Activated CD4-positive, alpha-beta T cell treated with anti-CD3 and anti-CD28 coated beads for 36 hours (primary cell): ENCODE measurements around the gene LMX1A. TPM values are rescaled to one million over a fixed set of nuclear protein-coding genes. Genes with fewer than 3 reads are reported as not detected.

Source experiments
- ATAC-seq: fragments of 200-7000 bp; cut with Tn5 transposase; one replicate; pipeline ENCODE4 v1.10.0; 2021; ENCODE audit warnings: mild to moderate bottlenecking, moderate library complexity
- CTCF ChIA-PET: fragments of 350-600 bp; sonication (Branson Sonifier 250); formaldehyde crosslinking; loops from one replicate; lab custom pipeline; 2021; ENCODE audit warnings: antibody characterized with exemption; lab: Charles Lee
- POLR2A ChIA-PET: fragments of 350-600 bp; sonication (Branson Sonifier 250); formaldehyde crosslinking; loops from one replicate; lab custom pipeline; 2021; ENCODE audit warnings: antibody characterized with exemption, inconsistent platforms; lab: Charles Lee
- DNase-seq: peaks from one replicate; pipeline ENCODE4 v3.0.0-alpha.2; 2020
- H3K27ac Mint-ChIP-seq: one replicate; pipeline ENCODE4 v1.8.0; 2021; ENCODE audit warnings: mixed read lengths
- H3K27me3 Mint-ChIP-seq: one replicate; pipeline ENCODE4 v1.8.0; 2021; ENCODE audit warnings: mixed read lengths
- H3K36me3 Mint-ChIP-seq: one replicate; pipeline ENCODE4 v1.8.0; 2021; ENCODE audit warnings: low read depth, mixed read lengths
- H3K4me1 Mint-ChIP-seq: one replicate; pipeline ENCODE4 v1.8.0; 2021; ENCODE audit warnings: mixed read lengths
- H3K4me3 Mint-ChIP-seq: one replicate; pipeline ENCODE4 v1.8.0; 2021; ENCODE audit warnings: mild to moderate bottlenecking, moderate library complexity, mixed read lengths
- H3K9me3 Mint-ChIP-seq: one replicate; pipeline ENCODE4 v1.8.0; 2021; ENCODE audit warnings: low read depth, mixed read lengths
- intact Hi-C, 2 experiments: fragments of 100-400 bp; cut with DNase I in 1 of 2; cut with micrococcal nuclease in 1 of 2; formaldehyde crosslinking; loops; one replicate each; pipeline versions ENCODE4 v1.14.2 to v1.15.1; 2022 to 2024; cut with DNase I, micrococcal nuclease
- total RNA-seq, 2 experiments: library from RNA; stranded (reverse); gene quantifications; one replicate each; pipeline ENCODE4 v1.2.3, GENCODE V29; 2021

Gene LMX1A
- total RNA-seq, 2 experiments from 2014 or later = not detected

DNA sequence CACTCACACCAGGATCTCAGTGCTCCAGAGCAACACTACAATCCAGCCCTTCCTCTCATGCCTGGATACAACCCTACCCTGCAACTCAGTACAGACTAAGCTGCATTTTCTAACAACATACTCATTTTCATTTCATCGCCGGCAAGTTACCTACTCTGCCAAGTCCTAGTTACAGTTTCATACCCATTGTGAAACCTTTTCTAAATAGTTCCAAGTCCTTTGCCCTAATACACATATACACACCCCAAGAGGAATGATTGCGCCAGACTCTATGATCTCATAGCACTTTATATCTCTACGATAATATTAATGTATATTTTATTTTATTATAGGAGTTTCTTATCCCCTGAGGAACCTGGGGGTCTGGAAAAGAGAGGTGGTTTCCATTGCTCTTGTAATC lies 122.4 kb downstream of the LMX1A start:
- ChIA-PET POLR2A (no interaction called here), CTCF (no interaction called here)
- H3K27ac Mint-ChIP-seq = no peak overlapping the region
- no peak overlapping the region for H3K4me3 Mint-ChIP-seq
- peaks cover 6% of the 10 kb centered on the region for H3K4me1 Mint-ChIP-seq
- no peaks in the 10 kb centered on the region for H3K36me3 Mint-ChIP-seq
- peaks cover 40% of the 10 kb centered on the region for H3K27me3 Mint-ChIP-seq
- ATAC-seq (no peak), DNase-seq (no peak)
- H3K9me3 Mint-ChIP-seq = no peaks in the 10 kb centered on the region
- intact Hi-C loops = loop anchor here in 1 of 2 experiments (10.0 kb wide), 2 partner anchors 89 to 121 kb away; partner anchors contain the start of gene LMX1A

DNA sequence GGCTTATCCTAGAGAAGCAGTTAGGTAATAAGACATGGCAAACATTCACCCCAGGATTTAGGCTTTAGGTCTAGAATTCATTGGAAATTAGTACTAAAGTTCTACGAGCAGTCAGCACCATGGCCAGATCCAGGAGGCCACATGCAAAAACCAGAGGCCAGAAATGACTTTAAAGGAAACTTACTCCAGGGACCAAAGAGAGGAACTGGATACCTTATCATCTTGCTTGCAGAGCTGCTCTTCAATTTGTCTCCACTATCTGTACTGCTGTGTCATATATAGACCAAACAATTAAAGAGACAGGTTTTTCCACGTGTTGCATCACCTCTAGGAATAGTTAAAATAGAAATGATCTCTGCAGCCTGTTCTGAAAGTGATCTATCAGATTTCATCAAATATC lies 127.8 kb downstream of the LMX1A start:
- no peak overlapping the region for H3K27ac Mint-ChIP-seq
- no peaks in the 10 kb centered on the region for H3K9me3 Mint-ChIP-seq
- no peak for DNase-seq
- intact Hi-C loops = no loop called here
- ATAC-seq = no peak
- H3K4me1 Mint-ChIP-seq = no peaks in the 10 kb centered on the region
- ChIA-PET POLR2A (no interaction called here), CTCF (no interaction called here)
- peaks cover 4% of the 10 kb centered on the region for H3K27me3 Mint-ChIP-seq
- H3K4me3 Mint-ChIP-seq = no peak overlapping the region
- no peaks in the 10 kb centered on the region for H3K36me3 Mint-ChIP-seq

DNA sequence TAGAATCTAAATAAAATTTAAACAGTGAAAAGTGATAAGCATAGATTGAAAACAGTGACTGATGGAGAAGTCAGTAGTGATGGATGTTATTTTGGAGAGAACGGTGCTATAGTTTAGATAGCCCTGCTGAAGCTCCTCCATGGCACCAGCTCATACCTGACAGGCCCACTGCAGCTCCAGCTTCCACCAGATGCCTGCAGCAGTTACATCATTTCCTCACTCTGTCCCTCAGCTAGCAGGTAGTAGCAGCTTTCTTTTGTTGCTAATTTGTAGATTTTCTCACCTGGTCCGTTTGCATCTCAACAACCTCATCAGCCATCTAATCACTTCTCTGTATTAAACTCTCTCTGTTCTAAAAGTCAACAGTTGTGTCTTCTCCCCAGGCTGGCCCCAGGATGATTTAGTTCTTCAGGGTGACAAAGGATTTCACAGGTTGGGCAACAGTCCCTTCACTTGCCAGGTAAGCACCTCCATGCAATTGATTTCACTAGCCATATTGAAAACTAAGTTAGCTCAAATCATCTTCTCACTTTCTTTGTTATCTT lies 128.3 kb downstream of the LMX1A start:
- ChIA-PET CTCF (interaction anchor here (0.6 kb wide), 1 partner anchor 49 kb away, joined by 3 read pairs; no protein-coding TSS in a partner anchor), POLR2A (no interaction called here)

DNA sequence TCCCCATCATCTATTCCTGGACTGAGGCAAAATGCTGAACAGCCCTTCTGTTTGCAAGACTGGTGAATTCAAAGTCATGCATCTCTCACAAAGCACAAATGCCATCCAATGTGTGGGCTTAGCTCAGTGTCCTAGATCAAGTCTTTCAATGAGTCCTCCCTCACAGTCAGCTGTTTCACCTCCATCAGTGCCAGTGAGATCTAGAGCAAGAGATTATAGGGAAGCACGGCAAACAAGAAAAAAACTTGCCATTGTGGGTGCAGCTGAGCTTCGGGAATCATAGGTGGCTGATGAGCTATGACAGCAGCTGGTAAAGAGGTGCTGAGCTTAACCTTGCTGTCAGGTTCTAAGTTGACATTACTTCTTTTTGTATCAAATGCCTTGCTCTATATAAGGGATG lies 130.2 kb downstream of the LMX1A start:
- ChIA-PET POLR2A (no interaction called here), CTCF (no interaction called here)
- peaks cover 2% of the 10 kb centered on the region for H3K27me3 Mint-ChIP-seq
- no peaks in the 10 kb centered on the region for H3K4me1 Mint-ChIP-seq
- DNase-seq = no peak
- H3K36me3 Mint-ChIP-seq = no peaks in the 10 kb centered on the region
- H3K4me3 Mint-ChIP-seq = no peak overlapping the region
- intact Hi-C loops = no loop called here
- no peaks in the 10 kb centered on the region for H3K9me3 Mint-ChIP-seq
- ATAC-seq = no peak
- H3K27ac Mint-ChIP-seq = no peak overlapping the region

More for the DNA sequence above, 128.3 kb downstream of the LMX1A start:
- Mint-ChIP-seq H3K36me3 (no peaks in the 10 kb centered on the region), H3K27ac (no peak overlapping the region), H3K27me3 (no peaks in the 10 kb centered on the region), H3K9me3 (no peaks in the 10 kb centered on the region), H3K4me3 (no peak overlapping the region), H3K4me1 (no peaks in the 10 kb centered on the region)
- intact Hi-C loops = no loop called here
- ATAC-seq (no peak), DNase-seq (no peak)

DNA sequence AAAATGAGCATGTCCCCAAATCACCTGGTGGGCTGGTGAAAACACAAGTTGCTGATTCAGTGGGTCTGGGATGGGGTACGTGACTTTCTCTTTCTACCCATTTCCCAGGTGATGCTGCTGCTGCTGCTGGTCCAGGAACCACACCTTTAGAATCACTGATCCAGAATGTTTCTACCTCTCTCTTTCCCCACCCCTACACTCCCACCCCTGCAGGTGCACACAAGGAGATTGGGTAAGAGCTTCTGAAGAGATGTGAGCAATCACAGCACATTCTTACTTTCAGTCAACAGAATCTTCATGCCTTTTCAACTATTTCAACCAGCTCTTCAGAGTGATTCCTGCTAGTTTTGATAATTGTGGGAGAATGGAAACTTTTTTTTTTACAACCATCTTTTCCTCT lies 130.9 kb downstream of the LMX1A start:
- Mint-ChIP-seq H3K27ac (no peak overlapping the region), H3K4me3 (no peak overlapping the region), H3K27me3 (peaks cover 2% of the 10 kb centered on the region), H3K36me3 (no peaks in the 10 kb centered on the region), H3K9me3 (no peaks in the 10 kb centered on the region), H3K4me1 (no peaks in the 10 kb centered on the region)
- intact Hi-C loops = no loop called here
- DNase-seq (no peak), ATAC-seq (no peak)
- CTCF ChIA-PET = no interaction called here
- POLR2A ChIA-PET = no interaction called here

DNA sequence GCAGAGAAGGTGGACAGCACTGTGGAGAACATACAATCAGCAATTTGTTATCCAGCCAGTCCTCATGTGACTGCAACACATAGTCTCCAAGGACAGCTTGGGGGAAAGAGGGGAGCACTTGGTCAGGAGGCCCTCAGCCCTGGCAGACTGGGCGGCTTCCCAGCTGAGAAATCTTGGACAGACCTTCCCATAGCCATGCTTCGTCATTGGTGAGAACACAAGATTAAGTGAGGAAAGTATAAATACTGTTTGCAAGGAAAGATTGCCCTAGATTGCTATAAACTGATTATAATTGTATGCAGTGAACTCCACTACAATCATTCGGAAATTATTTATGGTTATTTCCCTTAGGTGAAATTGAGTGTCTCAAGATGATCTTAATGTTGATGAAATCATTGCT lies 131.5 kb downstream of the LMX1A start:
- ChIA-PET POLR2A (no interaction called here), CTCF (no interaction called here)
- H3K9me3 Mint-ChIP-seq = no peaks in the 10 kb centered on the region
- H3K27me3 Mint-ChIP-seq = peaks cover 6% of the 10 kb centered on the region
- ATAC-seq (no peak), DNase-seq (no peak)
- H3K4me1 Mint-ChIP-seq = no peaks in the 10 kb centered on the region
- H3K27ac Mint-ChIP-seq = no peak overlapping the region
- H3K4me3 Mint-ChIP-seq = no peak overlapping the region
- no peaks in the 10 kb centered on the region for H3K36me3 Mint-ChIP-seq
- intact Hi-C loops = no loop called here

DNA sequence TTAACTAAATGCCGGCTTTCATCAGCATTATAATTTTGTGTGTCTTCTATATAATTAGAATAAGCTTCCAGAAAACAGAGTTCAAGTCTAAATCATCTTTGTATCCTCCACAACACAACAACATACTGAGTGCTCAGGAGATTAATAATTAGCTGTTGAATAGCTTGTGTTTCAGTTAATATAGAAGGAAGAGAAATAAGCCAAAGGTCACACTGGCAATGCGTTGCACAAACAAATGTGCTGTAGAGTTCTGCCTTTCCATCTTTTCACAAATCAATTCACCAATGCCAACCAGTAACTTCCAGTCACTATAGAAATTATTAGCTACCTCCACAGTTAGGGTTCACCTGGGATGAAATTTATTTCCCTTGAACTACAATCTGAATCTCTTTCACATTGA lies 132.0 kb downstream of the LMX1A start:
- Mint-ChIP-seq H3K27ac (no peak overlapping the region), H3K36me3 (no peaks in the 10 kb centered on the region), H3K4me1 (no peaks in the 10 kb centered on the region), H3K4me3 (no peak overlapping the region), H3K9me3 (no peaks in the 10 kb centered on the region), H3K27me3 (peaks cover 9% of the 10 kb centered on the region)
- ATAC-seq (no peak), DNase-seq (no peak)
- POLR2A ChIA-PET = no interaction called here
- intact Hi-C loops = no loop called here
- CTCF ChIA-PET = no interaction called here

DNA sequence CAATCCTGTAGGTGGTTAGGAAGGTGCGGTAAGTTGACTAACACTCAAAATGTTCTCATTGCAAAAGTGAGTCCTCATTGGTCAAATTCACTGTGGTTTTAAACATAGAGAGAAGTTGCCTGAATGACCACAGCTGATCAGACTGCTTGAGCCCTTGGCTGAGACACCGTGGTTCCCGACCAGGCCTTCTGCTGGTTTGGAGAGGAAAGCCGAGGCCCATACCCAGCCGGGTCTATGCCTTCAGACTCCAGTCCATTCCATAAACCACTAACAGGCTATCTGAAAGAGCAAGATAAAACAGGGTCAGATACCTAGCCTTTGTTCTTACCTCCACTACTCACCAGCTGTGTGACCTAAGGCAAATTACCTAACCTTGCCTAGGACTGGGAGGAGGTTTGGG lies 133.9 kb downstream of the LMX1A start:
- Mint-ChIP-seq H3K36me3 (no peaks in the 10 kb centered on the region), H3K9me3 (no peaks in the 10 kb centered on the region), H3K4me3 (no peak overlapping the region), H3K4me1 (no peaks in the 10 kb centered on the region), H3K27me3 (peaks cover 13% of the 10 kb centered on the region), H3K27ac (no peak overlapping the region)
- intact Hi-C loops = no loop called here
- POLR2A ChIA-PET = no interaction called here
- DNase-seq (no peak), ATAC-seq (no peak)
- CTCF ChIA-PET = no interaction called here

DNA sequence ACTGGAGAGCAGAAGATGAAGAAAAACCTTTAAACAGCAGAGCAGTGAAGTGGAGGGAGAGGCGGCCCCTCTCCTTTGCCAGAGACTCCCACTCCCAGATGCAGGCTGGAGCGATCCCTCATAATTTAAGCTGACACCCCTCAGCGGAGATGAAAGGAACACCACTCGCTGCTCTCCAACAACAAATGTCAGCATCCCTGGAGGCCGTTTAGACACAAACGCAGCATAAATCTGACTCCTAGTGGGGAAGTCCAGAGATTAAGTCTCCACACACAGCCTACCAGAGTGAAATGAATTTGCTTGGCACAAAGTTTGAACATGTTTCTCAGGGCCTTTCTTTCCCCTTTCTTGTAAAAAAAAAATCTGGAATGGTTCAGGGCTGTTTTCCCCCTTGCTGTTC lies 137.8 kb downstream of the LMX1A start:
- ATAC-seq (no peak), DNase-seq (no peak)
- H3K27ac Mint-ChIP-seq = no peak overlapping the region
- intact Hi-C loops = no loop called here
- ChIA-PET CTCF (no interaction called here), POLR2A (no interaction called here)
- H3K4me3 Mint-ChIP-seq = no peak overlapping the region
- no peaks in the 10 kb centered on the region for H3K36me3 Mint-ChIP-seq
- H3K27me3 Mint-ChIP-seq = peaks cover 13% of the 10 kb centered on the region
- no peaks in the 10 kb centered on the region for H3K4me1 Mint-ChIP-seq
- no peaks in the 10 kb centered on the region for H3K9me3 Mint-ChIP-seq

DNA sequence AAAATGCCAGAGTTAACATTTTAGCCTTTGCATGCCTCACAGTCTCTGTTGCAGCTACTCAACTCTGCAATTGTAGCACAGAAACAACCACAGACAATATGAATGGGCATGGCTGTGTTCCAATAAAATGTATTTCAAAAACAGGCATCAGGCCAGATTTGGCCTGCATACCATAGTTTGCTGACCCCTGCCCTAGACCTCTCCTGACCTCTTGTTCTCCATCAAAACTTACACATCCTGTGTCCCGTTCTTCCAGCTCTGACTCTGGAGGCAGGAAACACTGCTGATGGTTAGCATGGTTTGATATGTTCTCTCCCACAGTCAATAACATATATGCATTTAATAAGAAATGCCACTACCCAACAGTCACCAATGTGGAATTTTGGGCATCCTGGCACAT lies 138.6 kb downstream of the LMX1A start:
- ATAC-seq (no peak), DNase-seq (no peak)
- Mint-ChIP-seq H3K4me3 (no peak overlapping the region), H3K27me3 (peaks cover 13% of the 10 kb centered on the region), H3K36me3 (no peaks in the 10 kb centered on the region), H3K4me1 (no peaks in the 10 kb centered on the region), H3K27ac (no peak overlapping the region), H3K9me3 (no peaks in the 10 kb centered on the region)
- ChIA-PET CTCF (interaction anchor here (0.6 kb wide), 1 partner anchor 20 kb away, joined by 3 read pairs; no protein-coding TSS in a partner anchor), POLR2A (no interaction called here)
- intact Hi-C loops = no loop called here

DNA sequence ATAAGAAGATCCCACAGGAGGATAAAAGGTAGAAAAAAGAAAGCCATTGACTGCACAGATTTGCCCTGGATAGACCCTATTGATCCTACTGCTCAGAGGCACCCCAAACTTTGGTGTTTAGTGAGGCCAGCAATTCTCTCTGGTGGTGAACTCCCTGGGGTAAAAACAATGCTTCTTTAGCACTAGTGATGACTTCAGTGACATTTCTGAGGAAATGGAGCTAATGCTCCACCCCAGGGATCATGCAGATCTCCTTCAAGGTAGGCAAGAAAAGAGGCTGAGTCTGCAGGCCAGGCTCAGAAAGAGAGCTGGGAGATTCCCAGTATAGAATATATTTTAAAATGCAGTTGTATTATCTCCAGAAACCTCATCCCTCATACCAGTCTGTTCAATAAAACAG lies 140.3 kb downstream of the LMX1A start:
- ChIA-PET POLR2A (no interaction called here), CTCF (interaction anchor here (0.7 kb wide), 1 partner anchor 13 kb away, joined by 4 read pairs; no protein-coding TSS in a partner anchor)
- Mint-ChIP-seq H3K4me1 (no peaks in the 10 kb centered on the region), H3K27me3 (peaks cover 11% of the 10 kb centered on the region), H3K27ac (no peak overlapping the region), H3K9me3 (no peaks in the 10 kb centered on the region), H3K36me3 (no peaks in the 10 kb centered on the region), H3K4me3 (no peak overlapping the region)
- ATAC-seq (no peak), DNase-seq (no peak)
- intact Hi-C loops = no loop called here

DNA sequence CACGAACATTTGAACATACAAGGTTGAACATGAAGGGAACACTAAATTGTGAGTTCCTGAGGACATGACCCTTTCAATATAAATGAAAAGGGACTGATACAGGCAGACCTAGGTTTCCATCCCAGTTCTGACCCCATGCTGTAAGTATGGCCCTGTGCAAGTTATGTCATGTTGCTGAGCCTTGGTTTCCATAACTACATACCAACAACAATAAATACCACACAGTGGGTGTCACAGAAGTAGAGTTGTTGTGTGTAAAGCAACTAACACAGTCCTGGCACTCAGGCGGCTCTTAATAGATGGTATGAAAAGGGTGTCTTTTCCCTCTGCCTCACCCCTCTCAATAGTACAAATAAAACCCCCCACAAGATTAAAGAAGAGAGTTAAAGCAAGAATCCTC lies 140.8 kb downstream of the LMX1A start:
- ChIA-PET CTCF (no interaction called here), POLR2A (no interaction called here)
- Mint-ChIP-seq H3K36me3 (no peaks in the 10 kb centered on the region), H3K4me3 (no peak overlapping the region), H3K4me1 (no peaks in the 10 kb centered on the region), H3K27me3 (peaks cover 11% of the 10 kb centered on the region), H3K9me3 (no peaks in the 10 kb centered on the region), H3K27ac (no peak overlapping the region)
- intact Hi-C loops = no loop called here
- DNase-seq (no peak), ATAC-seq (no peak)
